Parathyroid adenoma (tissue), 2 donors: ENCODE results near the gene SCN1B.

Experiments
- H2AFZ ChIP-seq: fragments of 300-600 bp; sonication (generic); one replicate; pipeline ENCODE4 v1.7.0; 2017; ENCODE audit warnings: antibody characterized with exemption, mild to moderate bottlenecking
- H3K27ac ChIP-seq: fragments of 300-600 bp; sonication (generic); one replicate; pipeline ENCODE4 v1.7.0; 2017
- H3K27me3 ChIP-seq: fragments of 300-600 bp; sonication (generic); one replicate; pipeline ENCODE4 v1.7.0; 2017; ENCODE audit warnings: low read length; ENCODE audit not compliant: control insufficient read depth, insufficient read depth
- H3K36me3 ChIP-seq: fragments of 300-600 bp; sonication (generic); one replicate; pipeline ENCODE4 v1.7.0; 2017; ENCODE audit warnings: low read length; ENCODE audit not compliant: control insufficient read depth, insufficient read depth
- H3K4me1 ChIP-seq: fragments of 300-600 bp; sonication (generic); one replicate; pipeline ENCODE4 v1.7.0; 2017; ENCODE audit warnings: control low read depth
- H3K4me2 ChIP-seq: fragments of 300-600 bp; sonication (generic); one replicate; pipeline ENCODE4 v1.7.0; 2017; ENCODE audit warnings: low read length
- H3K4me3 ChIP-seq: fragments of 300-600 bp; sonication (generic); one replicate; pipeline ENCODE4 v1.7.0; 2017; ENCODE audit warnings: low read depth, low read length
- H3K79me2 ChIP-seq: fragments of 300-600 bp; sonication (generic); one replicate; pipeline ENCODE4 v1.7.0; 2017; ENCODE audit warnings: control low read depth
- H3K9ac ChIP-seq: fragments of 300-600 bp; sonication (generic); one replicate; pipeline ENCODE4 v1.7.0; 2017; ENCODE audit warnings: mild to moderate bottlenecking
- H3K9me3 ChIP-seq: fragments of 300-600 bp; sonication (generic); one replicate; pipeline ENCODE4 v1.7.0; 2017; ENCODE audit warnings: low read length; ENCODE audit not compliant: control insufficient read depth
- CTCF ChIP-seq: fragments of 300-600 bp; sonication (generic); IDR thresholded peaks from one replicate; pipeline ENCODE4 v1.7.0; 2017; ENCODE audit warnings: antibody characterized with exemption, mild to moderate bottlenecking
- donor health status: primary hyperparathyroidism.

The SCN1B gene

GRCh38 chr19:35021016-35021415 lies 9.3 kb upstream of the SCN1B start:
- H3K27me3 ChIP-seq, result no peaks in the 10 kb centered on the region
- no peak overlapping the region for H3K27ac ChIP-seq
- no peak overlapping the region for H3K9ac ChIP-seq
- TF ChIP-seq CTCF, result no peak
- no peaks in the 10 kb centered on the region for H3K79me2 ChIP-seq
- no peaks in the 10 kb centered on the region for H3K4me1 ChIP-seq
- H3K9me3 ChIP-seq, result no peaks in the 10 kb centered on the region
- H3K4me2 ChIP-seq, result no peak overlapping the region
- H3K36me3 ChIP-seq, result no peaks in the 10 kb centered on the region
- H3K4me3 ChIP-seq, result no peak overlapping the region
- H2AFZ ChIP-seq, result no peak overlapping the region

- no peaks in the 10 kb centered on the region for H3K79me2 ChIP-seq
- no peaks in the 10 kb centered on the region for H3K4me1 ChIP-seq
- H3K27me3 ChIP-seq, result no peaks in the 10 kb centered on the region
- no peak overlapping the region for H3K4me2 ChIP-seq
- H3K27ac ChIP-seq, result no peak overlapping the region
- no peak overlapping the region for H3K4me3 ChIP-seq
- H3K9ac ChIP-seq, result no peak overlapping the region
- no peak overlapping the region for H2AFZ ChIP-seq
- no peak for TF ChIP-seq CTCF
- no peaks in the 10 kb centered on the region for H3K9me3 ChIP-seq
- no peaks in the 10 kb centered on the region for H3K36me3 ChIP-seq
Observed at GRCh38 chr19:35021596-35021995, 8.7 kb upstream of the SCN1B start.

GRCh38 chr19:35022460-35022859 lies 7.8 kb upstream of the SCN1B start:
- H3K27ac ChIP-seq, result no peak overlapping the region
- no peak overlapping the region for H3K9ac ChIP-seq
- H3K9me3 ChIP-seq, result no peaks in the 10 kb centered on the region
- H3K4me3 ChIP-seq, result no peak overlapping the region
- no peak overlapping the region for H3K4me2 ChIP-seq
- H3K27me3 ChIP-seq, result no peaks in the 10 kb centered on the region
- no peak for TF ChIP-seq CTCF
- no peak overlapping the region for H2AFZ ChIP-seq
- H3K79me2 ChIP-seq, result no peaks in the 10 kb centered on the region
- H3K4me1 ChIP-seq, result no peaks in the 10 kb centered on the region
- no peaks in the 10 kb centered on the region for H3K36me3 ChIP-seq

- Histone ChIP-seq H3K36me3 (no peaks in the 10 kb centered on the region), H3K27me3 (no peaks in the 10 kb centered on the region), H3K79me2 (no peaks in the 10 kb centered on the region), H3K4me1 (peaks cover 3% of the 10 kb centered on the region), H3K4me3 (no peak overlapping the region), H3K9ac (no peak overlapping the region), H3K4me2 (no peak overlapping the region), H3K9me3 (no peaks in the 10 kb centered on the region), H2AFZ (no peak overlapping the region), H3K27ac (no peak overlapping the region)
- no peak for TF ChIP-seq CTCF
Observed at GRCh38 chr19:35023428-35023827, 6.8 kb upstream of the SCN1B start.

DNA sequence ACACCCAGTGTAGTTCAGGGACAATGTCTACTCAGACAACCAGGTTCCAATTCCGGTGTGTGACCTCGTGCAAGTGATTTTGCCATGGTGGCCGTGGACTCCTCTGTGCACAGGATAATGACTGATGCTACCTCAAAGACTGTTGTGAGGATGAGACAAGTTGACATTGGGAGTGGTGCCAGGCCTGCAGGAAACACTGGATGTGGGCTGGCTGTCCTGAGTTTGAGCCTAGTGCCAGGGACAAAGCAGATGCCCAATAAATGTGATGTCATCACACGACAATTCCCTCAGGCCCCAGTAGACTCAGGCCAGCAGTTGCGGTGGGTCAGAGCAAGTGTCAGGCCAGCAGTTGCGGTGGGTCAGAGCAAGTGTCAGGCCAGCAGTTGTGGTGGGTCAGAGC lies 6.2 kb upstream of the SCN1B start:
- no peak overlapping the region for H2AFZ ChIP-seq
- no peak overlapping the region for H3K27ac ChIP-seq
- H3K4me2 ChIP-seq, result no peak overlapping the region
- no peak overlapping the region for H3K4me3 ChIP-seq
- no peaks in the 10 kb centered on the region for H3K9me3 ChIP-seq
- H3K27me3 ChIP-seq, result no peaks in the 10 kb centered on the region
- no peak overlapping the region for H3K9ac ChIP-seq
- H3K4me1 ChIP-seq, result peaks cover 3% of the 10 kb centered on the region
- TF ChIP-seq CTCF, result no peak
- H3K36me3 ChIP-seq, result no peaks in the 10 kb centered on the region
- H3K79me2 ChIP-seq, result no peaks in the 10 kb centered on the region
